Large intestine (tissue), 1 donor: Measurements from ENCODE around the gene SERHL2. TPM values are rescaled to one million over a fixed set of nuclear protein-coding genes. Genes with fewer than 3 reads are reported as not detected.

Experiments used
- polyA plus RNA-seq: library from polyadenylated mRNA; unstranded; fragments of 120-200 nt; gene quantifications from one replicate; pipeline ENCODE4 v1.2.1, GENCODE V29; 2013

The SERHL2 gene
- polyA plus RNA-seq, 1 donor: 2.9 TPM

Other genes starting within 250 kb of the SERHL2 start
- 1.8 TPM for gene NFAM1, start 121.6 kb upstream of the SERHL2 start, polyA plus RNA-seq
- gene RRP7A, start 34.2 kb upstream of the SERHL2 start, polyA plus RNA-seq: 20.0 TPM
- 57.4 TPM for gene POLDIP3, start 60.9 kb downstream of the SERHL2 start, polyA plus RNA-seq
- gene ATP5MGL, start 86.6 kb downstream of the SERHL2 start, polyA plus RNA-seq: 0.19 TPM
- 201 TPM for gene CYB5R3, start 95.4 kb downstream of the SERHL2 start, polyA plus RNA-seq
- gene A4GALT, start 166.9 kb downstream of the SERHL2 start, polyA plus RNA-seq: 5.5 TPM